OCI-M1 (cell line): ENCODE results near the gene PAPPA.

Experiments used
- DNase-seq: peaks from one replicate; lab custom pipeline; 2025; lab: John Stamatoyannopoulos, UW

PAPPA gene

GRCh38 chr9:116276651-116277121 is 123.1 kb downstream of the PAPPA start:
- no peak for DNase-seq

DNA sequence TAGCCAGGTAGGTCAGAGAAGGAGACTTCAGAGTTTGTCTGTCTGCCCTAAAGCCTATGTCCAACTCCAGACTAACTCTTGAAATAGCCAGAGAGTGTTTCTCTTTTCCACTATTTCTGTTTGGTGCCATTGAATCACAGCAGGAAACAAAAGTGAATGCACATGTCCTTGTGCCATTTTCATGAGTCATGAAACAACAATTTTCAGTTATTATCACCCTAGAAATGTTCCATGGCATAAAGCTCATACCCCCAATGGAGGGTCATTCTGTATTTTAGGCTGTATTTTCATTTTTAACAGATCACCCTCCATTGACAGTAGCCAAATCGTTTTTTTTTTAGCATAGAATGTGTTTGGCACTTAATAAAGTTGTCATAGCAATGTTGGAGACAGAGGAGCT is 124.7 kb downstream of the PAPPA start:
- DNase-seq: no peak

- no peak for DNase-seq
Observed at GRCh38 chr9:116279230-116279629, 125.6 kb downstream of the PAPPA start.

- no peak for DNase-seq
Observed at GRCh38 chr9:116280529-116280928, 126.9 kb downstream of the PAPPA start.

GRCh38 chr9:116282597-116282996 is 129.0 kb downstream of the PAPPA start:
- no peak for DNase-seq

DNA sequence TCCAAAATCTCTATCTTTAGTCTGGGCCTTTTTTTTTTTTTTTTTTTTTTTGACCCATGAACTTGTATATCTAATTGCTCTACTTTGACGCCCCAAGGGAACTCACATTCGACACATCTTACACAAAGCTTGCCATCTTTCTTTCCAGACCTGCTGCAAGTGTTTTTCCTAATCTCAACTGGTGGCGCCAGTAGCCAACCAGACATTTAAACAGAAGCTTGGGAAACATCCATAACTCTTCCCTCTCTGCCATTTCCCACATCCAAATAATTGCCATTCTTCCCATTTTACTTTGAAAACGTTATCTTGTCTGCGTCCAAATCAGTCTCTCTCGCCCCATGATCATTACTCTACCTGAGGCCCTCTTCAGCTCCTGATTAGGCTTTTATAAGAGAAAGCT is 130.9 kb downstream of the PAPPA start:
- DNase-seq: no peak

DNA sequence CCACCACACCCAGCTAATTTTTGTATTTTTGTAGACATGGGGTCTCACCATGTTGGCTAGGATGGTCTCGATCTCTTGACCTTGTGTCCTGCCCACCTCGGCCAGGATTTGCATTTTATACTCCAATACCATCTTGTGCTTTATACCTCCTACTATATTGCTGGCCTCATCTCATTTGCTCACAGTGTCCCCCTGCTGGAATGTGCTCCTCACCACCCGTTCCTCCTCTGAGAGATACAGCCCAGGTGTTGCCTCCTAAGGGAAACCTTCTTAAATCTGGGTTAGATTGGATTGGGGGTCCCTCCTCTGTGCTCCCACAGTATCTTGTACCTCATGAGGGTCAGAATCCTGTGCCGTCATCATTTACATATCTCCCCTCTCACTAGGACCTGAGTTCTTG is 131.7 kb downstream of the PAPPA start:
- peak; percentile 15 for DNase-seq

- DNase-seq: no peak
Observed at GRCh38 chr9:116286297-116286696, 132.7 kb downstream of the PAPPA start.

DNA sequence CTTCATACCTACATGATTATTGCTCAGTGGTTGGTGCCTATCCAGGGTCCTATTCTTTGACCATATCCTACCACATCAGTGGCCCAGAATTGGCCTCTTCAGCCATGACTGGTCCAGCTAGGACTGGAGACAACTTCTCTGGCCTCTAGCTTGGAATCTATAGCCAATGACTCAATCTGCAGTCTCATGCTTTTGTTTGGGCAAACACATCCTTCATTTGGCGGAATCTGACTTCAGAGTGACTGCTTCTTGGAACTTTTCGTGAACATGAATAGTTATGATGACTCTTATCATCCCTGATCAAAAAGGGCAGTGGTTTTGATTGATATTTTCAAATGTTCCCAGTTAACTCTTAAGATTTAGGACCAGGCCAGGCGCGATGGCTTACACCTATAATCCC is 134.1 kb downstream of the PAPPA start:
- no peak for DNase-seq

DNA sequence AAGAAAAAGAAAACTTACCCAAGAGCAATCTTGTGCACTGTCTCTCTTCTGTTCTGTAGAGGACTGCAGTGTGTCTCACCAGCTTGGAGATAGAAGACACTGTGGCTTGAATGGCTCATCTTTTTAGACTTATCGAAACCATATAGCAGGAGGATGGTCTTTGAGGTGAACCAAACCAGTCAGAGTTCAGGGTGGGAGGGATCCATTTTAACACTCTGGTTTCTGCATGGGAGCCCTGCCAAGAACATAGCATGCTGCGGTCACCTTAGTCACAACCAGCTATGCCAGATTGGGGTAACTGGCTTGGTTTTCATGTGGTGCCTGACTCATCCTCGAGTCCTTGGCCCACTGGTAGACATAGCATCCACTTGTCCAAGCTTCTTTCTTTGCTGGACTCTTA is 135.1 kb downstream of the PAPPA start:
- DNase-seq: peak; percentile 95

GRCh38 chr9:116297346-116297745 is 143.8 kb downstream of the PAPPA start:
- no peak for DNase-seq

DNA sequence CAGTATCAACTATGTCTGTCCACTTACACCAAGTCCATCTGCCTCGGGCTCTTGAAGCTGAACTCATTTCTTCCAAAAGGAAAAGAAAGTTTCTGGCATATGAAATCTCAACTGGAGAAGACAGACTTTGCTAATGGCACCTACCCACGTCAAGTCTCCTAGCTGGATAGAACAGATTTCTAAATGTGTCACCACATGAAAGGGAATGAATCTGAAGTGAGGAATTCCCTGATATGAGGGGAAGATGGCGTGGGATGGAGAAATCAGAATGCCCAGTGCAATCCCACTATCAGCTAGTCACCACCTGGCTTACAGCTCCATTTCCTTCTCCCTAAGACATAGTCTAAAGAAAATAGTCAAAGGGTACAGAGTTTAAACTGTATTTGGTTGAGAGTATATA is 144.7 kb downstream of the PAPPA start:
- no peak for DNase-seq

GRCh38 chr9:116298878-116299391 is 145.3 kb downstream of the PAPPA start:
- no peak for DNase-seq

GRCh38 chr9:116300360-116300870 is 146.8 kb downstream of the PAPPA start:
- DNase-seq: no peak

DNA sequence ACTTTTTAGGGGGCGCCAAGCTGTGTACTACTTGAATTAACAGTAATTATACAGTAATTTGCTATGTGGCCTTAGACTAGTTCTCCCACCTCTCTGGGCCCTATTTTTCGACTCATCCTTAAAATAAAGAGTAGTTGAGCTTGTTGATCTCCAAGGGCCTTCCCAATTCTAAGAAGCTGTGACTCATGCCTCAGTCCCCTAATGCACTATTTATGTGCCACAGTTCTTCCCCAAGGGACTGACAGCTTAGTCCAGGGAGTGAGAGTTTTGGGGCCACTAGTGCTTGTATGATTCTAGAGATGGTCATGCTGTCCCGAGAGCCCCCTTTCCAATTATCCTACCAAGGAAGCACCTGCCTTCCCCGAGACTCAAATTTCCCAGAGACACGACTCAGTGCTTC is 149.7 kb downstream of the PAPPA start:
- DNase-seq: no peak

- DNase-seq: no peak
Observed at GRCh38 chr9:116303886-116304538, 150.4 kb downstream of the PAPPA start.

DNA sequence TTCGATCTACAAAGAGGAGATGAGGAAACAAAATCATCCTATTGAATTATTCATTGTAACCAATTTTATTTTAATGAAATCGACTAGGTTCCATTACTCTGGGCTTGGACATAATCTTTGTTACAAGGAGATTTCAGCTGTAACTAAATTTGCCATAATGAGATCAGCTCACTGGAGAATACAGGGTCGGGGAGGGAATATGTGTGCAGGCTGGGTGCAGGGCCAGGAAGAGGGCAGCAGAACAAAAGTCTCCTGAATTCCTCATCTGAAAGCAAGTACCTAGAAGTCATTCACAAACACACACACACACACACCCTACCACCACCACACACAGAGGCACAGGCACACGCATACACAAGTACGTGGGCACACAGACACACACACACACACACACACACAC is 151.2 kb downstream of the PAPPA start:
- no peak for DNase-seq

- DNase-seq: peak; percentile 85
Observed at GRCh38 chr9:116308076-116308475, 154.5 kb downstream of the PAPPA start.

GRCh38 chr9:116309900-116310611 is 156.5 kb downstream of the PAPPA start:
- no peak for DNase-seq

- DNase-seq: no peak
Observed at GRCh38 chr9:116312221-116312620, 158.6 kb downstream of the PAPPA start.

DNA sequence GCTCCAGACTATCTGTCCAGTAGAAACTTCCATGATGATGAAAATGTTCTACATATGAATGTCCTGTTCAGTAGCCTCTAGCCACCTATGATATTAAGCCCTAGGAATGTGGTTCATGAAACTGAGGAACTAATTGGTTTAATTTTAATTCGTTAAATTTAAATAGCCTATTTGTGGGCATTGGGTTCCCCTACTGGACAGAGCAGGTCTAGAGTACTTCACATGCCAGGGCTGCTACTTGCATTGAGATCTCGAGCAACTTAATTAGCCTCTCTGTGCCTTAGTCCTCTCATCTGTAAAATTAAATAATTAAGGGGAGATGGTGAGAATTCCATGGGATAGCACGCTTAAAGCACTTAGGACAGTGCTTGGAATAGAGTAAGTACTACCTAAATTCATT is 160.0 kb downstream of the PAPPA start:
- no peak for DNase-seq

DNA sequence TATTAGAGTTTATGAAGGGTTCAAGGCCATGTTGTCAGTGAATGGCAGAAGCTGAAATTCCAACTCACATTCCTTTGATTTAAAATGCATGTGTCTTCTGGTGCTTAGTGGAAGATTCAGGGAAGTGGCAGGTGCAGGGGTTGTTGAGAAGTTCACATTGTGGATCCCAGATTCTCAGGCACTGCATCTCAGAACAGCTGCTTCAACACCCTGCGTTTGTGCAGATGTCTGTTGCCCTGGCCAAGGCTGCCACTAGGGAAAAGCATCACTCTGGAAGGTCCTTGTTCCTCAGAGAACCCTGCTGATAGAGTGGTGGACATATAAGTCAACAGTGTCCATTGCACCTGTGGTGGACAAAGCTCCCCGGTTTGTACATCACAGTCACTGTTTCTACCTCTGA is 162.7 kb downstream of the PAPPA start:
- DNase-seq: no peak

- DNase-seq: no peak
Observed at GRCh38 chr9:116317503-116317902, 163.9 kb downstream of the PAPPA start.
